Measurements from ENCODE around the gene TSPAN7. TPM values are rescaled to one million over a fixed set of nuclear protein-coding genes. Genes with fewer than 3 reads are reported as not detected.

The TSPAN7 gene
- total RNA-seq, 3 donors from 2014 or later (not counting 1 experiment from before 2014, with no cell fraction given), result not detected

DNA sequence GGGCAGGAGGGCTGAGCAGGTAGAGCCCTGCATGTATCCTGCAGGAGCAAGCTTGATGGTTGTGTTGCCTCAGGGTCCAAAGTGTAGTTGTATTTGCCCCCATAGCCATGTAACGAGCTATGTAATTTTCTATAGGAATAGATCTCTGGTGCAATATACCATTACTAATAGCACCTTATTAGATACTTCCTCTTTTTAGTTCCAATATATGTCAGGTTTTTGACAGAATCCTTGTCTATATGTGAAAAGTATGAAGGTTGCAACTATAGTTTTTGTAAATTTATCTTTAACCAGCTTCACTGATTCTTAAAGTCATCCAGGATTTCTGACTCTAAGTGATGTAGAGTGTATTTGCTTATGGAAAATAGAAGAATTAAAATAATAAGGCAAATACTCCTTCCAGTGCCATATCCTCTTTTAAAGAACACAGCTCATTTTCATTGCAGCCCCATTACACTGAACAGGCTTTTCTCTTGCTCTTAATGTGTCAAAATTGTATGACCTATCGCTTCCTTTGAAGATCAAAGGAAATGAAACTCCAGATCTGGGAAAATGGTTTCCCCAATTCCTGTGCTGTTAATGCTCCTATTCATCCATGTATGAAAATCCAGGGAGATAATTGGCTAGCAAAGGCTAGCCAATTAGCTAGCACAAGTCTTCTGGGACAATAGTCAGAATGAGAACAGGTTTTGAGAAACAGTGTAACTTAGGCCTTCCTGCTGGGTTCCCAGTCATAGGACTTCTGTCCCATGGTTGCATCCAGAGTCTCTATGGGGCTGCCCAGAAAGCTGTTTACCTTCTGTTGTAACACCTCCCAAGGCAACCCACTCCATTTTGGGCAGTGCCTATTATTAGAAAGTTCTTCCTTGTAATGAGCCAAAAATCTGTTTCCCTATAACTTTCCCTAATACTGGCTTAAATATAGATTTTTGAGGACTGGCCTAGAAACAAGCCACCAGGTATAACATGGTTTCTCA lies 90.6 kb downstream of the TSPAN7 start:
- DNase-seq (no peak), ATAC-seq (no peak)
- H3K27me3 Mint-ChIP-seq (ENCODE audit: low read depth in 2 of 2), result peaks cover 0 to 8% of the 10 kb centered on the region in 2 donors
- no peak overlapping the region for H3K27ac Mint-ChIP-seq
- H3K4me1 ChIP-seq (ENCODE audit: control insufficient read depth, insufficient read depth, low read length), result no peaks in the 10 kb centered on the region
- TF ChIP-seq, protein P1, sequence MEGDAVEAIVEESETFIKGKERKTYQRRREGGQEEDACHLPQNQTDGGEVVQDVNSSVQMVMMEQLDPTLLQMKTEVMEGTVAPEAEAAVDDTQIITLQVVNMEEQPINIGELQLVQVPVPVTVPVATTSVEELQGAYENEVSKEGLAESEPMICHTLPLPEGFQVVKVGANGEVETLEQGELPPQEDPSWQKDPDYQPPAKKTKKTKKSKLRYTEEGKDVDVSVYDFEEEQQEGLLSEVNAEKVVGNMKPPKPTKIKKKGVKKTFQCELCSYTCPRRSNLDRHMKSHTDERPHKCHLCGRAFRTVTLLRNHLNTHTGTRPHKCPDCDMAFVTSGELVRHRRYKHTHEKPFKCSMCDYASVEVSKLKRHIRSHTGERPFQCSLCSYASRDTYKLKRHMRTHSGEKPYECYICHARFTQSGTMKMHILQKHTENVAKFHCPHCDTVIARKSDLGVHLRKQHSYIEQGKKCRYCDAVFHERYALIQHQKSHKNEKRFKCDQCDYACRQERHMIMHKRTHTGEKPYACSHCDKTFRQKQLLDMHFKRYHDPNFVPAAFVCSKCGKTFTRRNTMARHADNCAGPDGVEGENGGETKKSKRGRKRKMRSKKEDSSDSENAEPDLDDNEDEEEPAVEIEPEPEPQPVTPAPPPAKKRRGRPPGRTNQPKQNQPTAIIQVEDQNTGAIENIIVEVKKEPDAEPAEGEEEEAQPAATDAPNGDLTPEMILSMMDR (IDR thresholded peaks at IDR 0.05), result no peak
- H3K9me3 ChIP-seq (ENCODE audit: control insufficient read depth, insufficient read depth, low read length), result no peaks in the 10 kb centered on the region
- H3K4me1 Mint-ChIP-seq, result no peaks in the 10 kb centered on the region
- no peaks in the 10 kb centered on the region for H3K36me3 Mint-ChIP-seq
- intact Hi-C loops (cut with micrococcal nuclease), result no loop called here
- no peak overlapping the region for H3K4me3 ChIP-seq (ENCODE audit: low read length)
- H3K36me3 ChIP-seq (ENCODE audit: control insufficient read depth, insufficient read depth, low read length), result no peaks in the 10 kb centered on the region
- WGBS (ENCODE audit: insufficient coverage), result no CpG with 5 or more reads among the region's 2 CpGs
- no peaks in the 10 kb centered on the region for H3K9me3 Mint-ChIP-seq
- H3K4me3 Mint-ChIP-seq, result no peak overlapping the region
- H3K27me3 ChIP-seq (ENCODE audit: control insufficient read depth, insufficient read depth, low read length), result no peaks in the 10 kb centered on the region
- no peak overlapping the region for H3K27ac ChIP-seq (ENCODE audit: low read length)

DNA sequence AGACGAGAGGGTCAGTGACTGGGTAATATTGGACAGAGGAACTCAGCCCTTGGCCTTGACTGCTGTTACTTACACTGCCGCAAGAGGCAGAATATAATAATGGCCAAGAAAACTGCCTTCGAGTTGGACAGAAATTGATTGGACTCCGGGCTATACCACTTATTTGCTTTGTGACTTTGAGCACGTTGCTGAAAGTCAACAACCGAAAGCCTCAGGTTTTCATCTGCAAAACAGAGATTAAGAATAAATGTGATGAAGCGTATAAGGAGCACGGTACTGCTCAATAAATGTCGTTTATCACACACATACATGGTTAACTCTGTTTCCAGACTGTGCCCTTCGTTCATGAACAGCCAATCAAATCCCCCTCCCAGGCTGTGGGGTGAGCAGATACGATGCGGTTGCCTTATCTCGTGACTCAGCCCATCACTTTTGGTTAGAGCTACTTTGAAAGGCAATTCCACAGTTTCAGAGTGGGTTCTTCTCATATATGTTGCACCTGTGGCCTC lies 91.6 kb downstream of the TSPAN7 start:
- H3K9me3 ChIP-seq (ENCODE audit: control insufficient read depth, insufficient read depth, low read length), result no peaks in the 10 kb centered on the region
- ATAC-seq (no peak), DNase-seq (no peak)
- H3K27me3 ChIP-seq (ENCODE audit: control insufficient read depth, insufficient read depth, low read length), result no peaks in the 10 kb centered on the region
- no peaks in the 10 kb centered on the region for H3K4me1 ChIP-seq (ENCODE audit: control insufficient read depth, insufficient read depth, low read length)
- no peaks in the 10 kb centered on the region for H3K9me3 Mint-ChIP-seq
- TF ChIP-seq, protein P1 (IDR thresholded peaks at IDR 0.05), result no peak
- 73% methylated on average over 12 of the region's 13 CpGs for WGBS (ENCODE audit: insufficient coverage)
- intact Hi-C loops (cut with micrococcal nuclease), result no loop called here
- no peak overlapping the region for H3K4me3 Mint-ChIP-seq
- no peaks in the 10 kb centered on the region for H3K4me1 Mint-ChIP-seq
- peaks cover 0 to 8% of the 10 kb centered on the region in 2 donors for H3K27me3 Mint-ChIP-seq (ENCODE audit: low read depth in 2 of 2)
- no peak overlapping the region for H3K27ac ChIP-seq (ENCODE audit: low read length)
- no peak overlapping the region for H3K4me3 ChIP-seq (ENCODE audit: low read length)
- no peaks in the 10 kb centered on the region for H3K36me3 ChIP-seq (ENCODE audit: control insufficient read depth, insufficient read depth, low read length)
- no peaks in the 10 kb centered on the region for H3K36me3 Mint-ChIP-seq
- no peak overlapping the region for H3K27ac Mint-ChIP-seq

DNA sequence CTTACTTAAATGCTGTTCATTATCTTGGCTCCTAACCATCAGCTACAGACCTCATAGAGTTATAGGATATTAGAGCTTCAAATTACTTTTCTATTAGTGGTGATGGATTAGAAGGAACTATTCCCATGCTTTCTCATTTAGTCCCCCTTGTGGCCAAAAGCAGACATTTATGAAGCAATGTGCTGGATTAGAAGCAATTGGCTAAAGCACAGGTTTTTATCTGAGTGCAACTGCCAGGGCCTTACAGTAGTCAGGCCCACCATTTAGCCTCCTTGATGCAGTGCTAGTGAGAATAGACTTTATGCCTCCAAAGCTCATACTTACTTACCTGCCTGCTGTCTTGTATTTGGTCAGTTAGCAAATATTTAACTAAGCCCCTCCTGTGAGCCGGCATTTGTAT lies 93.0 kb downstream of the TSPAN7 start:
- Histone ChIP-seq H3K9me3 (ENCODE audit: control insufficient read depth, insufficient read depth, low read length) (no peaks in the 10 kb centered on the region), H3K27me3 (ENCODE audit: control insufficient read depth, insufficient read depth, low read length) (no peaks in the 10 kb centered on the region), H3K4me3 (ENCODE audit: low read length) (no peak overlapping the region), H3K4me1 (ENCODE audit: control insufficient read depth, insufficient read depth, low read length) (no peaks in the 10 kb centered on the region), H3K36me3 (ENCODE audit: control insufficient read depth, insufficient read depth, low read length) (no peaks in the 10 kb centered on the region), H3K27ac (ENCODE audit: low read length) (no peak overlapping the region)
- no peak overlapping the region for H3K4me3 Mint-ChIP-seq
- H3K4me1 Mint-ChIP-seq, result no peaks in the 10 kb centered on the region
- DNase-seq (peak in 1 of 2 donors; percentile 6), ATAC-seq (no peak)
- TF ChIP-seq, protein P1 (IDR thresholded peaks at IDR 0.05), result no peak
- H3K9me3 Mint-ChIP-seq, result no peaks in the 10 kb centered on the region
- intact Hi-C loops (cut with micrococcal nuclease), result no loop called here
- peaks cover 0 to 8% of the 10 kb centered on the region in 2 donors for H3K27me3 Mint-ChIP-seq (ENCODE audit: low read depth in 2 of 2)
- WGBS (ENCODE audit: insufficient coverage), result 100% methylated on average over 1 of the region's 1 CpG
- no peak overlapping the region for H3K27ac Mint-ChIP-seq
- H3K36me3 Mint-ChIP-seq, result no peaks in the 10 kb centered on the region

Data from natural killer cell (primary cell).